Neural crest cell (in vitro differentiated cells): ENCODE results near the gene SLC15A1. TPM values are rescaled to one million over a fixed set of nuclear protein-coding genes. Genes with fewer than 3 reads are reported as not detected.

Experiments used
- DNase-seq: peaks from one replicate; pipeline ENCODE4 v3.0.0; 2021; ENCODE audit warnings: low read depth, mixed read lengths, low spot score
- H3K27ac Mint-ChIP-seq: one replicate; pipeline ENCODE4 v1.8.0; 2021; ENCODE audit warnings: mild to moderate bottlenecking, mixed read lengths; ENCODE audit not compliant: unreplicated experiment
- H3K27me3 Mint-ChIP-seq: 2 replicates; pipeline ENCODE4 v1.8.0; 2021; ENCODE audit warnings: low read depth, mild to moderate bottlenecking, mixed read lengths
- H3K36me3 Mint-ChIP-seq: 2 replicates; pipeline ENCODE4 v1.8.0; 2021; ENCODE audit warnings: low read depth, mild to moderate bottlenecking, mixed read lengths
- H3K4me1 Mint-ChIP-seq: 2 replicates; pipeline ENCODE4 v1.8.0; 2021; ENCODE audit warnings: mixed read lengths
- H3K4me3 Mint-ChIP-seq: one replicate; pipeline ENCODE4 v1.8.0; 2021; ENCODE audit warnings: mild to moderate bottlenecking, mixed read lengths
- H3K9me3 Mint-ChIP-seq: 2 replicates; pipeline ENCODE4 v1.8.0; 2021; ENCODE audit warnings: mixed read lengths
- CTCF ChIP-seq: fragments of 200-600 bp; sonication (generic); conservative IDR thresholded peaks from 2 replicates; pipeline ENCODE4 v1.5.0; 2021; ENCODE audit warnings: antibody characterized with exemption, mild to moderate bottlenecking
- long read RNA-seq: library from polyadenylated mRNA; unstranded; transcript quantifications from one replicate; pipeline ENCODE4 v2.0.0, GENCODE V29; 2020
- total RNA-seq: library from RNA; stranded (reverse); gene quantifications from 2 replicates; pipeline ENCODE4 v1.2.1, GENCODE V29; 2021

Gene SLC15A1
- not detected in 2 replicates for total RNA-seq
- long read RNA-seq: 0 reads

- no peak within 1 kb of the TSS for H3K27ac Mint-ChIP-seq
- H3K36me3 Mint-ChIP-seq: peaks cover 5% of the 10 kb centered on the region
- DNase-seq: no peak
- peaks cover 74% of the 10 kb centered on the region for H3K27me3 Mint-ChIP-seq
- peaks cover 11% of the 10 kb centered on the region for H3K9me3 Mint-ChIP-seq
- H3K4me3 Mint-ChIP-seq: peak within 1 kb of the TSS; percentile 21
- no peak for TF ChIP-seq CTCF
- H3K4me1 Mint-ChIP-seq: peaks cover 4% of the 10 kb centered on the region
Measured at GRCh38 chr13:98752467-98753290, at the start of gene SLC15A1. TSS of gene SLC15A1 (minus strand) at chr13:98752672. CDS start at chr13:98752598, 74 bp downstream.

GRCh38 chr13:98801626-98802418 lies 49.4 kb upstream of the SLC15A1 start:
- H3K4me3 Mint-ChIP-seq: no peak overlapping the region
- H3K27me3 Mint-ChIP-seq: no peaks in the 10 kb centered on the region
- DNase-seq: no peak
- no peaks in the 10 kb centered on the region for H3K9me3 Mint-ChIP-seq
- H3K36me3 Mint-ChIP-seq: no peaks in the 10 kb centered on the region
- no peaks in the 10 kb centered on the region for H3K4me1 Mint-ChIP-seq
- H3K27ac Mint-ChIP-seq: no peak overlapping the region
- no peak for TF ChIP-seq CTCF

GRCh38 chr13:98800078-98800477 lies 47.6 kb upstream of the SLC15A1 start:
- no peak for TF ChIP-seq CTCF
- Mint-ChIP-seq H3K4me1 (no peaks in the 10 kb centered on the region), H3K36me3 (no peaks in the 10 kb centered on the region), H3K27ac (no peak overlapping the region), H3K9me3 (no peaks in the 10 kb centered on the region), H3K4me3 (no peak overlapping the region), H3K27me3 (no peaks in the 10 kb centered on the region)
- no peak for DNase-seq

- no peaks in the 10 kb centered on the region for H3K4me1 Mint-ChIP-seq
- no peaks in the 10 kb centered on the region for H3K9me3 Mint-ChIP-seq
- no peak overlapping the region for H3K4me3 Mint-ChIP-seq
- no peak overlapping the region for H3K27ac Mint-ChIP-seq
- DNase-seq: no peak
- H3K36me3 Mint-ChIP-seq: no peaks in the 10 kb centered on the region
- H3K27me3 Mint-ChIP-seq: no peaks in the 10 kb centered on the region
- no peak for TF ChIP-seq CTCF
Measured at GRCh38 chr13:98798849-98799645, 46.6 kb upstream of the SLC15A1 start.

- no peaks in the 10 kb centered on the region for H3K27me3 Mint-ChIP-seq
- TF ChIP-seq CTCF: no peak
- no peaks in the 10 kb centered on the region for H3K9me3 Mint-ChIP-seq
- no peak overlapping the region for H3K4me3 Mint-ChIP-seq
- no peaks in the 10 kb centered on the region for H3K4me1 Mint-ChIP-seq
- no peak for DNase-seq
- H3K27ac Mint-ChIP-seq: no peak overlapping the region
- no peaks in the 10 kb centered on the region for H3K36me3 Mint-ChIP-seq
Measured at GRCh38 chr13:98797456-98797855, 45.0 kb upstream of the SLC15A1 start.
